DMS153 (cell line): Measurements from ENCODE around the gene IRF2.

Experiments
- DNase-seq: peaks from one replicate; lab custom pipeline; 2025; lab: John Stamatoyannopoulos, UW

Gene IRF2

GRCh38 chr4:184432127-184432922 lies 42.0 kb downstream of the IRF2 start:
- no peak for DNase-seq

- no peak for DNase-seq
Observed at GRCh38 chr4:184430163-184430562, 44.2 kb downstream of the IRF2 start.

GRCh38 chr4:184428787-184429186 lies 45.6 kb downstream of the IRF2 start:
- no peak for DNase-seq

GRCh38 chr4:184427687-184428086 lies 46.7 kb downstream of the IRF2 start:
- no peak for DNase-seq

- DNase-seq, result no peak
Observed at GRCh38 chr4:184427093-184427492, 47.3 kb downstream of the IRF2 start.

- no peak for DNase-seq
Observed at GRCh38 chr4:184424993-184425758, 49.2 kb downstream of the IRF2 start.

- no peak for DNase-seq
Observed at GRCh38 chr4:184424279-184424678, 50.1 kb downstream of the IRF2 start.

GRCh38 chr4:184423003-184423686 lies 51.2 kb downstream of the IRF2 start:
- no peak for DNase-seq

- DNase-seq, result no peak
Observed at GRCh38 chr4:184422378-184422777, 52.0 kb downstream of the IRF2 start.

GRCh38 chr4:184421533-184422155 lies 52.7 kb downstream of the IRF2 start:
- DNase-seq, result no peak

- DNase-seq, result no peak
Observed at GRCh38 chr4:184420881-184421416, 53.4 kb downstream of the IRF2 start.

GRCh38 chr4:184420402-184420801 lies 53.9 kb downstream of the IRF2 start:
- no peak for DNase-seq

- no peak for DNase-seq
Observed at GRCh38 chr4:184419976-184420375, 54.4 kb downstream of the IRF2 start.

- DNase-seq, result no peak
Observed at GRCh38 chr4:184417802-184418511, 56.4 kb downstream of the IRF2 start.

- DNase-seq, result no peak
Observed at GRCh38 chr4:184416913-184417734, 57.2 kb downstream of the IRF2 start.

- DNase-seq, result no peak
Observed at GRCh38 chr4:184415071-184415470, 59.3 kb downstream of the IRF2 start.

GRCh38 chr4:184413261-184414046 lies 60.9 kb downstream of the IRF2 start:
- no peak for DNase-seq

- DNase-seq, result no peak
Observed at GRCh38 chr4:184410748-184411147, 63.6 kb downstream of the IRF2 start.

- no peak for DNase-seq
Observed at GRCh38 chr4:184409911-184410692, 64.2 kb downstream of the IRF2 start.
